ENCODE data around the gene MBD1.
"Not testable (repeated sequence)": the region's sequence is repeated elsewhere in the genome, so short reads cannot be mapped to it uniquely, and the experiment has no call there.

MBD1 gene

GRCh38 chr18:50289108-50289443 lies 7.8 kb upstream of the MBD1 start:
- no peak for DNase-seq (ENCODE audit: low read depth)

- not testable (repeated sequence) for DNase-seq (ENCODE audit: low read depth)
Measured at GRCh38 chr18:50288348-50289107, 7.2 kb upstream of the MBD1 start.

GRCh38 chr18:50287441-50288347 lies 6.4 kb upstream of the MBD1 start, which contains the start of gene CXXC1:
Gene CXXC1, minus strand, starts transcription at chr18:50287692. Its CDS starts 103 bp downstream, at chr18:50287589.
- DNase-seq (ENCODE audit: low read depth): peak; percentile 97

- no peak for DNase-seq (ENCODE audit: low read depth)
Measured at GRCh38 chr18:50287028-50287440, 5.7 kb upstream of the MBD1 start.

GRCh38 chr18:50286391-50287027 lies 5.2 kb upstream of the MBD1 start:
- no peak for DNase-seq (ENCODE audit: low read depth)

GRCh38 chr18:50285631-50286321 lies 4.5 kb upstream of the MBD1 start:
- no peak for DNase-seq (ENCODE audit: low read depth)

- DNase-seq (ENCODE audit: low read depth): no peak
Measured at GRCh38 chr18:50285071-50285470, 3.7 kb upstream of the MBD1 start.

GRCh38 chr18:50284255-50284885 lies 3.0 kb upstream of the MBD1 start:
- no peak for DNase-seq (ENCODE audit: low read depth)

GRCh38 chr18:50283469-50284209 lies 2.3 kb upstream of the MBD1 start:
- no peak for DNase-seq (ENCODE audit: low read depth)

GRCh38 chr18:50282521-50283335 lies 1.4 kb upstream of the MBD1 start:
- no peak for DNase-seq (ENCODE audit: low read depth)

GRCh38 chr18:50281972-50282520 lies 723 bp upstream of the MBD1 start:
- no peak for DNase-seq (ENCODE audit: low read depth)

- DNase-seq (ENCODE audit: low read depth): no peak
Measured at GRCh38 chr18:50280707-50281294, 522 bp downstream of the MBD1 start.

- no peak for DNase-seq (ENCODE audit: low read depth)
Measured at GRCh38 chr18:50279752-50280151, 1.6 kb downstream of the MBD1 start.

- peak; percentile 65 for DNase-seq (ENCODE audit: low read depth)
Measured at GRCh38 chr18:50277942-50278341, 3.4 kb downstream of the MBD1 start.

GRCh38 chr18:50276452-50276851 lies 4.9 kb downstream of the MBD1 start:
- no peak for DNase-seq (ENCODE audit: low read depth)

- DNase-seq (ENCODE audit: low read depth): no peak
Measured at GRCh38 chr18:50275503-50276036, 5.8 kb downstream of the MBD1 start.

GRCh38 chr18:50274941-50275340 lies 6.4 kb downstream of the MBD1 start:
- DNase-seq (ENCODE audit: low read depth): no peak

GRCh38 chr18:50274044-50274442 lies 7.3 kb downstream of the MBD1 start:
- DNase-seq (ENCODE audit: low read depth): no peak

All from non-pigmented ciliary epithelial cell (primary cell).